HepG2 (cell line): ENCODE measurements around the gene PPP1R7. TPM values are rescaled to one million over a fixed set of nuclear protein-coding genes. Genes with fewer than 3 reads are reported as not detected.
A peak's percentile ranks its signal among the peaks of the same experiment; 100 is the strongest.

Experiments
- ATF3 ChIP-seq: sonication (generic); formaldehyde crosslinking; IDR thresholded peaks from 2 replicates; pipeline ENCODE4 v1.4.0; 2020; ENCODE audit warnings: missing genetic modification reagents
- CENPBD1 ChIP-seq: sonication (generic); formaldehyde crosslinking; IDR thresholded peaks from 2 replicates; pipeline ENCODE4 v1.8.0; 2022; ENCODE audit warnings: missing genetic modification reagents, low read depth, mild to moderate bottlenecking, borderline replicate concordance
- ELK4 ChIP-seq: sonication (generic); formaldehyde crosslinking; IDR thresholded peaks from 2 replicates; pipeline ENCODE4 v1.9.0; 2021; ENCODE audit warnings: missing genetic modification reagents, borderline replicate concordance
- GABPB1 ChIP-seq: IDR thresholded peaks from 2 replicates; pipeline ENCODE4 v1.6.1; 2016; ENCODE audit warnings: mild to moderate bottlenecking, missing genetic modification reagents, moderate library complexity, missing compliant biosample characterization
- MBD4 ChIP-seq: IDR thresholded peaks from 2 replicates; pipeline ENCODE4 v1.6.1; 2012; ENCODE audit warnings: low read length, inconsistent platforms, borderline replicate concordance
- MYPOP ChIP-seq: sonication (generic); formaldehyde crosslinking; IDR thresholded peaks from 2 replicates; pipeline ENCODE4 v1.8.1; 2023; ENCODE audit warnings: mild to moderate bottlenecking, moderate library complexity, missing genetic modification reagents
- NBN ChIP-seq: fragments of 450-650 bp; conservative IDR thresholded peaks from 2 replicates; pipeline ENCODE4 v1.6.1; 2017
- TAF1 ChIP-seq: sonication (generic); formaldehyde crosslinking; IDR thresholded peaks from 2 replicates; pipeline ENCODE4 v1.4.0; 2020; ENCODE audit warnings: missing genetic modification reagents
- TAF15 ChIP-seq: fragments of 200-400 bp; formaldehyde crosslinking; IDR thresholded peaks from one replicate; pipeline ENCODE4 v1.6.1; 2018; ENCODE audit warnings: mild to moderate bottlenecking, low read depth, low read length; ENCODE audit not compliant: poor library complexity, severe bottlenecking
- TBX2 ChIP-seq: sonication (generic); formaldehyde crosslinking; IDR thresholded peaks from 2 replicates; pipeline ENCODE4 v1.5.0; 2020; ENCODE audit warnings: missing genetic modification reagents, mild to moderate bottlenecking, borderline replicate concordance
- UBTF ChIP-seq: sonication (generic); formaldehyde crosslinking; IDR thresholded peaks from 2 replicates; pipeline ENCODE4 v1.4.0; 2020; ENCODE audit warnings: mild to moderate bottlenecking, missing genetic modification reagents
- ZBTB43 ChIP-seq: sonication (generic); formaldehyde crosslinking; conservative IDR thresholded peaks from 2 replicates; pipeline ENCODE4 v1.4.0; 2020; ENCODE audit warnings: missing genetic modification reagents
- ZC3H4 ChIP-seq: sonication (generic); formaldehyde crosslinking; IDR thresholded peaks from 2 replicates; pipeline ENCODE4 v1.4.0; 2020; ENCODE audit warnings: missing genetic modification reagents, borderline replicate concordance
- ZFP1 ChIP-seq: IDR thresholded peaks from 2 replicates; pipeline ENCODE4 v1.6.1; 2016
- ZFP62 ChIP-seq: sonication (generic); formaldehyde crosslinking; IDR thresholded peaks from 2 replicates; pipeline ENCODE4 v1.4.0; 2020; ENCODE audit warnings: missing genetic modification reagents
- ZNF235 ChIP-seq: sonication (generic); formaldehyde crosslinking; IDR thresholded peaks from 2 replicates; pipeline ENCODE4 v1.8.1; 2023; ENCODE audit warnings: mild to moderate bottlenecking, missing genetic modification reagents, borderline replicate concordance
- ZNF251 ChIP-seq: sonication (generic); formaldehyde crosslinking; IDR thresholded peaks from 2 replicates; pipeline ENCODE4 v1.9.0; 2021; ENCODE audit warnings: mild to moderate bottlenecking, missing genetic modification reagents
- ZNF563 ChIP-seq: sonication (generic); formaldehyde crosslinking; IDR thresholded peaks from 2 replicates; pipeline ENCODE4 v1.8.0; 2022; ENCODE audit warnings: mild to moderate bottlenecking, moderate library complexity, missing genetic modification reagents
- ZNF615 ChIP-seq: sonication (generic); formaldehyde crosslinking; IDR thresholded peaks from 2 replicates; pipeline ENCODE4 v1.5.0; 2020; ENCODE audit warnings: mild to moderate bottlenecking, missing genetic modification reagents, borderline replicate concordance
- ZNF713 ChIP-seq: sonication (generic); formaldehyde crosslinking; IDR thresholded peaks from 2 replicates; pipeline ENCODE4 v1.4.0; 2020; ENCODE audit warnings: mild to moderate bottlenecking, missing genetic modification reagents
- ZSCAN25 ChIP-seq: sonication (generic); formaldehyde crosslinking; IDR thresholded peaks from 2 replicates; pipeline ENCODE4 v1.8.0; 2022; ENCODE audit warnings: mild to moderate bottlenecking, missing genetic modification reagents
- polyA plus RNA-seq, 8 experiments: library from polyadenylated mRNA; depleted of rRNA in 3 of 8; stranded (reverse) in 7 of 8; unstranded in 1 of 8; fragments of >200 nt; fragmentation: Illumina TruSeq in 4 of 8; extraction: Trizol in 4 of 8; gene quantifications; 2 replicates each; pipeline versions ENCODE4 v1.2.1 to v1.2.3, GENCODE V29; 2011 to 2016; ENCODE audit warnings: low read depth in 4 of 8, missing spikeins in 1 of 8, mixed read lengths in 1 of 8; ENCODE audit not compliant: insufficient read depth in 1 of 8
- total RNA-seq, 5 experiments: library from RNA; depleted of rRNA; stranded (reverse); fragments of >200 nt; fragmentation: Illumina TruSeq; extraction: Trizol; gene quantifications; 2 replicates each; pipeline ENCODE4 v1.2.3, GENCODE V29; 2016; ENCODE audit warnings: low read depth in 1 of 5

Gene PPP1R7
- total and polyA plus RNA-seq, 2 of the 13 experiments (the other 11 are each of a cell fraction or from before 2014, with no cell fraction given), result 33.3 to 67.9 TPM

- peak; percentile 51 for TF ChIP-seq TAF15
- TF ChIP-seq MBD4, result no peak
- TF ChIP-seq ZNF251 (CRISPR knock-in tag), result no peak
- no peak for TF ChIP-seq ELK4 (CRISPR knock-in tag)
- no peak for TF ChIP-seq NBN
- TF ChIP-seq ZNF713, result 0 out of 2 replicates have a peak, but pooled peaks have one; percentile 40
- TF ChIP-seq ZNF563 (CRISPR knock-in tag), result peak; percentile 59; the same call in 1 of the 2 replicates
- 0 out of 2 replicates have a peak, but pooled peaks have one; percentile 9 for TF ChIP-seq MYPOP
- 0 out of 2 replicates have a peak, but pooled peaks have one; percentile 14 for TF ChIP-seq ATF3 (CRISPR knock-in tag)
- TF ChIP-seq ZNF235 (CRISPR knock-in tag), result peak; percentile 67; the same call in 1 of the 2 replicates
- 0 out of 2 replicates have a peak, but pooled peaks have one; percentile 11 for TF ChIP-seq ZNF615 (CRISPR knock-in tag)
- peak; percentile 71; the same call in 1 of the 2 replicates for TF ChIP-seq UBTF (CRISPR knock-in tag)
- TF ChIP-seq ZFP62 (CRISPR knock-in tag), result no peak
- TF ChIP-seq TAF1 (CRISPR knock-in tag), result peak; percentile 92
- no peak for TF ChIP-seq ZSCAN25 (CRISPR knock-in tag)
- no peak; the same call in 1 of the 2 replicates for TF ChIP-seq ZBTB43 (CRISPR knock-in tag)
- peak; percentile 90 for TF ChIP-seq GABPB1 (CRISPR knock-in tag)
- TF ChIP-seq ZC3H4, result no peak
- 0 out of 2 replicates have a peak, but pooled peaks have one; percentile 5 for TF ChIP-seq ZFP1 (CRISPR knock-in tag)
- TF ChIP-seq TBX2, result peak; percentile 30; the same call in 1 of the 2 replicates
- TF ChIP-seq CENPBD1 (CRISPR knock-in tag), result no peak; the same call in 1 of the 2 replicates
Measured at GRCh38 chr2:241149925-241150659, at the start of gene PPP1R7 (continued).
